Suprapubic skin (tissue), 4 donors: ENCODE measurements around the gene FES.
"Not testable (repeated sequence)": the region's sequence is repeated elsewhere in the genome, so short reads cannot be mapped to it uniquely, and the experiment has no call there.

Source experiments
- EP300 ChIP-seq: sonication (generic); formaldehyde crosslinking; IDR thresholded peaks from one replicate; pipeline ENCODE4 v1.6.1; 2017; ENCODE audit warnings: antibody characterized with exemption
- POLR2A ChIP-seq, 2 donors: fragments of 450-650 bp; IDR thresholded peaks; one replicate each; pipeline ENCODE4 v1.6.1; 2017; ENCODE audit warnings: antibody characterized with exemption in 2 of 2, mild to moderate bottlenecking in 2 of 2, moderate library complexity in 2 of 2
- POLR2AphosphoS5 ChIP-seq, 3 donors: sonication (generic); formaldehyde crosslinking; IDR thresholded peaks; one replicate each; pipeline ENCODE4 v1.6.1; 2017; ENCODE audit warnings: antibody characterized with exemption in 3 of 3
- TF ChIP-seq, protein P1 (sequence below), 2 donors: fragments of 200-600 bp in 1 of 2; fragments of 450-650 bp in 1 of 2; sonication (generic) in 1 of 2; IDR thresholded peaks; one replicate each; pipeline ENCODE4 v1.5.1; 2016 to 2019; ENCODE audit warnings: antibody characterized with exemption in 2 of 2, mild to moderate bottlenecking in 1 of 2, moderate library complexity in 1 of 2

DNA sequence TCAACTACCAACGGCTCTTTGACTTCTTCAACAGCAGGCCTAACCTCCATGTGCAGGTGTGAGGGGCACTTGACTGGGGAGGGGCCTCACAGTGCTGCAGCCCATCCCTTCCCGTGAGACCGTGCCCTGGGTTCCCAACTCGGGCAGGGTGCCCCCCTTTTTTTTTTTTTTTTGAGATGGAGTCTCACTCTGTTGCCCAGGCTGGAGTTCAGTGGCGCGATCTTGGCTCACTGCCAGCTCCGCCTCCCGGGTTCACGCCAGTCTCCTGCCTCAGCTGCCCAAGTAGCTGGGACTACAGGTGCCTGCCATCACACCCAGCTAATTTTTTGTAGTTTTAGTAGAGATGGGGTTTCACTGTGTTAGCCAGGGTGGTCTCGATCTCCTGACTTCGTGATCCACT is 25.1 kb downstream of the FES start:
- TF ChIP-seq, protein P1, sequence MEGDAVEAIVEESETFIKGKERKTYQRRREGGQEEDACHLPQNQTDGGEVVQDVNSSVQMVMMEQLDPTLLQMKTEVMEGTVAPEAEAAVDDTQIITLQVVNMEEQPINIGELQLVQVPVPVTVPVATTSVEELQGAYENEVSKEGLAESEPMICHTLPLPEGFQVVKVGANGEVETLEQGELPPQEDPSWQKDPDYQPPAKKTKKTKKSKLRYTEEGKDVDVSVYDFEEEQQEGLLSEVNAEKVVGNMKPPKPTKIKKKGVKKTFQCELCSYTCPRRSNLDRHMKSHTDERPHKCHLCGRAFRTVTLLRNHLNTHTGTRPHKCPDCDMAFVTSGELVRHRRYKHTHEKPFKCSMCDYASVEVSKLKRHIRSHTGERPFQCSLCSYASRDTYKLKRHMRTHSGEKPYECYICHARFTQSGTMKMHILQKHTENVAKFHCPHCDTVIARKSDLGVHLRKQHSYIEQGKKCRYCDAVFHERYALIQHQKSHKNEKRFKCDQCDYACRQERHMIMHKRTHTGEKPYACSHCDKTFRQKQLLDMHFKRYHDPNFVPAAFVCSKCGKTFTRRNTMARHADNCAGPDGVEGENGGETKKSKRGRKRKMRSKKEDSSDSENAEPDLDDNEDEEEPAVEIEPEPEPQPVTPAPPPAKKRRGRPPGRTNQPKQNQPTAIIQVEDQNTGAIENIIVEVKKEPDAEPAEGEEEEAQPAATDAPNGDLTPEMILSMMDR (IDR thresholded peaks at IDR 0.05), result not testable (repeated sequence)
- not testable (repeated sequence) for TF ChIP-seq POLR2AphosphoS5 (IDR thresholded peaks at IDR 0.05); POLR2A (IDR thresholded peaks at IDR 0.05); EP300
